ENCODE measurements around the gene CCDC87.
A peak's percentile ranks its signal among the peaks of the same experiment; 100 is the strongest.

CCDC87 gene

DNA sequence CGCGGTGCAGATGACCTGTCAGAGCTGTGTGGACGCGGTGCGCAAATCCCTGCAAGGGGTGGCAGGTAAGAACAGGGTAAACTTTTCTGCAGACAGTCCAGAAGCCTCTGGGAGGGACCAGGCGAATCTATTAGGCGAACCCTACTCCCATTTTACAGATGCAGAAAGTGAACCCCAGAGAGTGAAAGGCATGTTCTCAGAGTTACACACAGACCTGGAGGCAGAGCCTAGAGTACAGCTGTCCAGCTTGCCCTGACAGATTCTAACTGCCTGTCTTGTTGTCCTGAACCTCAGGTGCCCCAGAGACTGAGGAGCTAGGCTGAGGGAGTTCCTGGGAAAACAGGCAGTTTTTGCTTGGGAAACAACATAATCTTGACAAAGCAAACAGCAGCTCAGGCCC is 787 bp upstream of the CCDC87 start:
- H3K4me2 ChIP-seq (ENCODE audit: low read depth, low read length, poor library complexity, severe bottlenecking) = peak overlapping the region; percentile 82

DNA sequence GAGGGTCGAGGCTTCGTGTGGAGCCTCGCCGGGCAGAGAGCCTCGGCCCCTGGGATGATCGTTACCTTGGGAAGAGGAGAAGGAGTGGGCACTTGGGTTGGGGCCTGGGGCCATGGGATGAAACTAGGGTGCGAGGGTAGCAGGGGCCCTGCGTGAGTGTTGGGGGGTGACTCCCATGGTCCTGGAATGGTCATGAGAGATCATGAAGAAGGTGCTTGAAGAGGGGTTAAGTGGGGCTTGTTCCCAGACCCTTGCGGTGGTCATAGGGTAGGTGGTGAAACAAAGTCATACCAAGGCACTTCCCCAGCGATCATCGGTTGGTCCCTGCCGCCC is 406 bp upstream of the CCDC87 start:
- Histone ChIP-seq H3K9ac (ENCODE audit: low read length) (peak overlapping the region; percentile 78), H3K27ac (ENCODE audit: low read depth, low read length) (no peak overlapping the region), H3K36me3 (ENCODE audit: low read length) (no peaks in the 10 kb centered on the region), H3K79me2 (ENCODE audit: insufficient read depth, low read length) (no peaks in the 10 kb centered on the region), H3F3A (ENCODE audit: insufficient read depth) (no peaks in the 10 kb centered on the region), H3K27me3 (ENCODE audit: low read length) (no peaks in the 10 kb centered on the region), H4K20me1 (ENCODE audit: low read depth, low read length) (no peaks in the 10 kb centered on the region), H3K4me3 (ENCODE audit: insufficient read depth, low read length, poor library complexity, severe bottlenecking) (peak overlapping the region; percentile 71), H3K9me3 (ENCODE audit: insufficient read depth, low read length) (no peaks in the 10 kb centered on the region), H3K9me2 (replicated peaks; ENCODE audit: insufficient read depth, low read length) (no peaks in the 10 kb centered on the region), H3K4me2 (ENCODE audit: low read depth, low read length, poor library complexity, severe bottlenecking) (peak overlapping the region; percentile 82), H2AFZ (ENCODE audit: low read depth, low read length, severe bottlenecking) (peak overlapping the region; percentile 79)
- TF ChIP-seq EZH2phosphoT487 (conservative IDR thresholded peaks at IDR 0.05; ENCODE audit: low read length) = no peak
- TF ChIP-seq, protein P1, sequence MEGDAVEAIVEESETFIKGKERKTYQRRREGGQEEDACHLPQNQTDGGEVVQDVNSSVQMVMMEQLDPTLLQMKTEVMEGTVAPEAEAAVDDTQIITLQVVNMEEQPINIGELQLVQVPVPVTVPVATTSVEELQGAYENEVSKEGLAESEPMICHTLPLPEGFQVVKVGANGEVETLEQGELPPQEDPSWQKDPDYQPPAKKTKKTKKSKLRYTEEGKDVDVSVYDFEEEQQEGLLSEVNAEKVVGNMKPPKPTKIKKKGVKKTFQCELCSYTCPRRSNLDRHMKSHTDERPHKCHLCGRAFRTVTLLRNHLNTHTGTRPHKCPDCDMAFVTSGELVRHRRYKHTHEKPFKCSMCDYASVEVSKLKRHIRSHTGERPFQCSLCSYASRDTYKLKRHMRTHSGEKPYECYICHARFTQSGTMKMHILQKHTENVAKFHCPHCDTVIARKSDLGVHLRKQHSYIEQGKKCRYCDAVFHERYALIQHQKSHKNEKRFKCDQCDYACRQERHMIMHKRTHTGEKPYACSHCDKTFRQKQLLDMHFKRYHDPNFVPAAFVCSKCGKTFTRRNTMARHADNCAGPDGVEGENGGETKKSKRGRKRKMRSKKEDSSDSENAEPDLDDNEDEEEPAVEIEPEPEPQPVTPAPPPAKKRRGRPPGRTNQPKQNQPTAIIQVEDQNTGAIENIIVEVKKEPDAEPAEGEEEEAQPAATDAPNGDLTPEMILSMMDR (IDR thresholded peaks at IDR 0.05; ENCODE audit: insufficient read depth, low read length, poor library complexity, severe bottlenecking) = no peak

More for the DNA sequence above, 787 bp upstream of the CCDC87 start:
- H3K27me3 ChIP-seq (ENCODE audit: low read length) = no peaks in the 10 kb centered on the region
- H3K9me3 ChIP-seq (ENCODE audit: insufficient read depth, low read length) = no peaks in the 10 kb centered on the region
- H2AFZ ChIP-seq (ENCODE audit: low read depth, low read length, severe bottlenecking) = peak overlapping the region; percentile 79
- H3K27ac ChIP-seq (ENCODE audit: low read depth, low read length) = no peak overlapping the region
- H3K79me2 ChIP-seq (ENCODE audit: insufficient read depth, low read length) = no peaks in the 10 kb centered on the region
- H3K9ac ChIP-seq (ENCODE audit: low read length) = peak overlapping the region; percentile 78
- no peaks in the 10 kb centered on the region for H3K9me2 ChIP-seq (replicated peaks; ENCODE audit: insufficient read depth, low read length)
- no peaks in the 10 kb centered on the region for H3F3A ChIP-seq (ENCODE audit: insufficient read depth)
- H3K4me3 ChIP-seq (ENCODE audit: insufficient read depth, low read length, poor library complexity, severe bottlenecking) = peak overlapping the region; percentile 71
- H3K36me3 ChIP-seq (ENCODE audit: low read length) = no peaks in the 10 kb centered on the region
- no peaks in the 10 kb centered on the region for H4K20me1 ChIP-seq (ENCODE audit: low read depth, low read length)
- no peak for TF ChIP-seq EZH2phosphoT487 (conservative IDR thresholded peaks at IDR 0.05; ENCODE audit: low read length)
- TF ChIP-seq, protein P1 (IDR thresholded peaks at IDR 0.05; ENCODE audit: insufficient read depth, low read length, poor library complexity, severe bottlenecking) = no peak

DNA sequence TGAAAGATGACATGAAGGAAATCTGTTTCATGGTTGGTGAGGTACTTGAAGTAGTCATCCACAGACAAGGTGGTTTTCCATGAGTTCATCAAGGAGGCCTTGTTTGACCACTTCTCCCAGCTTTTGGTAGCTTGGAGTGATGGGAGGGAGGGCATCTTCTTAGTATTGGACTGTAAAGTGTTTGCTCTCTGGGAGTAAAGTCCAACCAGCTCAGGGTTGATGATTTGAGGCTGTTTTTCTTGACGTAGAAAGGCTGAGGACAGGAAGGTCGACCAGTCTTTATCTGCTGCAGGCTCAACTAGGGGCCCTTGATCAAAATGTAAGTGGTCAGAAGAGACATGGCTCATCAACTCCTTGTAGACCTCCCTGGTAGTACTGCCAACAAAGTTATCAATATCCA is 1.7 kb downstream of the CCDC87 start:
- Histone ChIP-seq H3K79me2 (ENCODE audit: insufficient read depth, low read length) (no peaks in the 10 kb centered on the region), H2AFZ (ENCODE audit: low read depth, low read length, severe bottlenecking) (no peak overlapping the region), H3K36me3 (ENCODE audit: low read length) (no peaks in the 10 kb centered on the region), H3K9ac (ENCODE audit: low read length) (no peak overlapping the region), H3K9me3 (ENCODE audit: insufficient read depth, low read length) (no peaks in the 10 kb centered on the region), H3K27me3 (ENCODE audit: low read length) (no peaks in the 10 kb centered on the region), H3K4me3 (ENCODE audit: insufficient read depth, low read length, poor library complexity, severe bottlenecking) (no peak overlapping the region), H3K27ac (ENCODE audit: low read depth, low read length) (no peak overlapping the region), H3K4me2 (ENCODE audit: low read depth, low read length, poor library complexity, severe bottlenecking) (no peak overlapping the region), H3F3A (ENCODE audit: insufficient read depth) (no peaks in the 10 kb centered on the region), H4K20me1 (ENCODE audit: low read depth, low read length) (no peaks in the 10 kb centered on the region), H3K9me2 (replicated peaks; ENCODE audit: insufficient read depth, low read length) (no peaks in the 10 kb centered on the region)
- TF ChIP-seq EZH2phosphoT487 (conservative IDR thresholded peaks at IDR 0.05; ENCODE audit: low read length) = no peak
- TF ChIP-seq, protein P1 (IDR thresholded peaks at IDR 0.05; ENCODE audit: insufficient read depth, low read length, poor library complexity, severe bottlenecking) = no peak
